Measurements from ENCODE around the gene CEP112. TPM values are rescaled to one million over a fixed set of nuclear protein-coding genes. Genes with fewer than 3 reads are reported as not detected.
A peak's percentile ranks its signal among the peaks of the same experiment; 100 is the strongest.

The CEP112 gene
- total and polyA plus RNA-seq, 2 of the 13 experiments (the other 11 are each of a cell fraction or from before 2014, with no cell fraction given), result 1.2 to 3.4 TPM

DNA sequence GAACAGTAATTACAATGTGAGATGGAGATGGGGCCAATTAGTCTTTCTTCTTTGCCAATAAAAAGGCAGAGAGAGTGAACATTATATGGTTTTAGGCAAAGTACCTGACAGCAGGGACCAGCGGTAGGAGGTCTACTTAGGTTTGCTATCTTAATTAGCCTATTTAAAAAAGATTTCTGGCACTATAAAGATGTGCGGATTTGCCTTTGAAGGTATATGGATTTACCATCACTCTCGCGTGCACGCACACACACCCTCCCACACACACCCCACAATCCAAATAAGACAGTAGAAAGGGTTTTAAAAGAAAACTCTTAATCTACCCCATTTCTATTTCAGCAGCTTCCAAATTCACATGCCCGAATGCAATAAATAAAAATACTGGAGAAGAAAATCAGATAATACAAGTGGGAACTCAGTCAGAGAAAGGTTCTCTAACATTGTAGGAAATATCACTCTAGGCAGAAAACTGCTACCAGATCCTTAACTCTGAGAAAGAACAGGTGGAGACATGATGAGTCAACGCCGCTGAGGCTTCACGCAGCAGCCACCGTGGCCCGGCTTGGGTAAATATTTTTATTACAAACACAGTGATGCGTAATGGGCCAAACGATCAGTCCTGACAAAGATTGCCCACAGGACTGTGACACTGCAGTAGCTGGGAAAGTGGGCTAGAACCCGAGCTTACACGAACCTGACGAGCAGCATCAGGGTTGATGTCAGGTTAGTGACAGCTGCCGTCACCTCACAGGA lies 563.9 kb downstream of the CEP112 start (continued):
- no peak for TF ChIP-seq HNRNPK (IDR thresholded peaks at IDR 0.05; ENCODE audit: low read depth, low read length, poor library complexity, severe bottlenecking)
- no peak for TF ChIP-seq FOXP1 (IDR thresholded peaks at IDR 0.05)
- peak; percentile 55; the same call in 1 of the 2 replicates for TF ChIP-seq FOXP1 (CRISPR knock-in tag; IDR thresholded peaks at IDR 0.05)
- TF ChIP-seq, protein P1, sequence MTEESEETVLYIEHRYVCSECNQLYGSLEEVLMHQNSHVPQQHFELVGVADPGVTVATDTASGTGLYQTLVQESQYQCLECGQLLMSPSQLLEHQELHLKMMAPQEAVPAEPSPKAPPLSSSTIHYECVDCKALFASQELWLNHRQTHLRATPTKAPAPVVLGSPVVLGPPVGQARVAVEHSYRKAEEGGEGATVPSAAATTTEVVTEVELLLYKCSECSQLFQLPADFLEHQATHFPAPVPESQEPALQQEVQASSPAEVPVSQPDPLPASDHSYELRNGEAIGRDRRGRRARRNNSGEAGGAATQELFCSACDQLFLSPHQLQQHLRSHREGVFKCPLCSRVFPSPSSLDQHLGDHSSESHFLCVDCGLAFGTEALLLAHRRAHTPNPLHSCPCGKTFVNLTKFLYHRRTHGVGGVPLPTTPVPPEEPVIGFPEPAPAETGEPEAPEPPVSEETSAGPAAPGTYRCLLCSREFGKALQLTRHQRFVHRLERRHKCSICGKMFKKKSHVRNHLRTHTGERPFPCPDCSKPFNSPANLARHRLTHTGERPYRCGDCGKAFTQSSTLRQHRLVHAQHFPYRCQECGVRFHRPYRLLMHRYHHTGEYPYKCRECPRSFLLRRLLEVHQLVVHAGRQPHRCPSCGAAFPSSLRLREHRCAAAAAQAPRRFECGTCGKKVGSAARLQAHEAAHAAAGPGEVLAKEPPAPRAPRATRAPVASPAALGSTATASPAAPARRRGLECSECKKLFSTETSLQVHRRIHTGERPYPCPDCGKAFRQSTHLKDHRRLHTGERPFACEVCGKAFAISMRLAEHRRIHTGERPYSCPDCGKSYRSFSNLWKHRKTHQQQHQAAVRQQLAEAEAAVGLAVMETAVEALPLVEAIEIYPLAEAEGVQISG (CRISPR knock-in tag; IDR thresholded peaks at IDR 0.05), result no peak
- no peak for TF ChIP-seq ISX (CRISPR knock-in tag; conservative IDR thresholded peaks at IDR 0.05)
- TF ChIP-seq ZNF180 (CRISPR knock-in tag; IDR thresholded peaks at IDR 0.05; ENCODE audit: borderline replicate concordance, low read depth), result no peak
- peak; percentile 90 for TF ChIP-seq GATAD2A (CRISPR knock-in tag; IDR thresholded peaks at IDR 0.05)
- peak; percentile 55; the same call in 1 of the 2 replicates for TF ChIP-seq CBX5 (CRISPR knock-in tag; IDR thresholded peaks at IDR 0.05; ENCODE audit: borderline replicate concordance)
- TF ChIP-seq SRY (CRISPR knock-in tag; IDR thresholded peaks at IDR 0.05), result no peak
- no peak for TF ChIP-seq ZNF20 (CRISPR knock-in tag; IDR thresholded peaks at IDR 0.05)
- no peak for TF ChIP-seq PLRG1 (conservative IDR thresholded peaks at IDR 0.05)
- no peak for TF ChIP-seq ZSCAN12 (CRISPR knock-in tag; IDR thresholded peaks at IDR 0.05)
- TF ChIP-seq, protein P2, sequence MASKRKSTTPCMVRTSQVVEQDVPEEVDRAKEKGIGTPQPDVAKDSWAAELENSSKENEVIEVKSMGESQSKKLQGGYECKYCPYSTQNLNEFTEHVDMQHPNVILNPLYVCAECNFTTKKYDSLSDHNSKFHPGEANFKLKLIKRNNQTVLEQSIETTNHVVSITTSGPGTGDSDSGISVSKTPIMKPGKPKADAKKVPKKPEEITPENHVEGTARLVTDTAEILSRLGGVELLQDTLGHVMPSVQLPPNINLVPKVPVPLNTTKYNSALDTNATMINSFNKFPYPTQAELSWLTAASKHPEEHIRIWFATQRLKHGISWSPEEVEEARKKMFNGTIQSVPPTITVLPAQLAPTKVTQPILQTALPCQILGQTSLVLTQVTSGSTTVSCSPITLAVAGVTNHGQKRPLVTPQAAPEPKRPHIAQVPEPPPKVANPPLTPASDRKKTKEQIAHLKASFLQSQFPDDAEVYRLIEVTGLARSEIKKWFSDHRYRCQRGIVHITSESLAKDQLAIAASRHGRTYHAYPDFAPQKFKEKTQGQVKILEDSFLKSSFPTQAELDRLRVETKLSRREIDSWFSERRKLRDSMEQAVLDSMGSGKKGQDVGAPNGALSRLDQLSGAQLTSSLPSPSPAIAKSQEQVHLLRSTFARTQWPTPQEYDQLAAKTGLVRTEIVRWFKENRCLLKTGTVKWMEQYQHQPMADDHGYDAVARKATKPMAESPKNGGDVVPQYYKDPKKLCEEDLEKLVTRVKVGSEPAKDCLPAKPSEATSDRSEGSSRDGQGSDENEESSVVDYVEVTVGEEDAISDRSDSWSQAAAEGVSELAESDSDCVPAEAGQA (IDR thresholded peaks at IDR 0.05; ENCODE audit: low read depth), result 0 out of 2 replicates have a peak, but pooled peaks have one; percentile 59
- TF ChIP-seq, protein P2 (CRISPR knock-in tag; IDR thresholded peaks at IDR 0.05; ENCODE audit: borderline replicate concordance), result no peak
- no peak for TF ChIP-seq PTBP1 (IDR thresholded peaks at IDR 0.05; ENCODE audit: low read depth, low read length, poor library complexity, severe bottlenecking)
- TF ChIP-seq MXI1 (IDR thresholded peaks at IDR 0.05; ENCODE audit: borderline replicate concordance, low read depth, low read length), result peak; percentile 55; the same call in 1 of the 3 replicates
- TF ChIP-seq ZNF460 (CRISPR knock-in tag; IDR thresholded peaks at IDR 0.05; ENCODE audit: borderline replicate concordance), result no peak
- TF ChIP-seq ZNF34 (CRISPR knock-in tag; IDR thresholded peaks at IDR 0.05; ENCODE audit: borderline replicate concordance), result no peak
- no peak for TF ChIP-seq SMARCC2 (IDR thresholded peaks at IDR 0.05)
- 0 out of 4 replicates have a peak, but pooled peaks of 1 of the 2 experiments have one; percentile 23 for TF ChIP-seq KLF16 (CRISPR knock-in tag; IDR thresholded peaks at IDR 0.05)
- TF ChIP-seq ZNF720 (CRISPR knock-in tag; IDR thresholded peaks at IDR 0.05), result no peak
- no peak for TF ChIP-seq TEAD2 (CRISPR knock-in tag; IDR thresholded peaks at IDR 0.05)
- TF ChIP-seq ZNF766 (CRISPR knock-in tag; IDR thresholded peaks at IDR 0.05; ENCODE audit: borderline replicate concordance), result no peak
- no peak for TF ChIP-seq ATRX (CRISPR knock-in tag; IDR thresholded peaks at IDR 0.05; ENCODE audit: borderline replicate concordance)

All from HepG2 (cell line).